Mononuclear cell (primary cell): Measurements from ENCODE around the gene DIMT1. TPM values are rescaled to one million over a fixed set of nuclear protein-coding genes. Genes with fewer than 3 reads are reported as not detected.

Experiments
- H3K27me3 ChIP-seq: 2 replicates; pipeline ENCODE4 v1.6.0; 2011; ENCODE audit warnings: low read length, control low read depth; ENCODE audit not compliant: insufficient read depth
- H3K4me1 ChIP-seq: 2 replicates; pipeline ENCODE4 v1.5.1; 2011; ENCODE audit warnings: mild to moderate bottlenecking, low read length, control low read depth; ENCODE audit not compliant: insufficient read depth
- H3K4me3 ChIP-seq: 2 replicates; pipeline ENCODE4 v1.5.1; 2011; ENCODE audit warnings: mild to moderate bottlenecking, low read length, moderate library complexity
- H3K9me3 ChIP-seq: 2 replicates; pipeline ENCODE4 v1.5.1; 2011; ENCODE audit warnings: low read depth, mild to moderate bottlenecking, control low read depth, low read length
- total RNA-seq: library from RNA; depleted of rRNA; stranded (reverse); fragments of >200 nt; gene quantifications from one replicate; pipeline ENCODE4 v1.2.3, GENCODE V29; 2012

Gene DIMT1
- total RNA-seq, 1 donor = 16.0 TPM

- no peak overlapping the region for H3K4me3 ChIP-seq
Measured at GRCh38 chr5:62385816-62386400, 17.8 kb downstream of the DIMT1 start.

GRCh38 chr5:62385131-62385530 is 18.6 kb downstream of the DIMT1 start:
- H3K9me3 ChIP-seq = no peaks in the 10 kb centered on the region
- H3K27me3 ChIP-seq = no peaks in the 10 kb centered on the region
- H3K4me3 ChIP-seq = no peak overlapping the region
- H3K4me1 ChIP-seq = no peaks in the 10 kb centered on the region

More at GRCh38 chr5:62385816-62386400, 17.8 kb downstream of the DIMT1 start:
- H3K4me1 ChIP-seq = no peaks in the 10 kb centered on the region
- H3K9me3 ChIP-seq = no peaks in the 10 kb centered on the region
- H3K27me3 ChIP-seq = no peaks in the 10 kb centered on the region

- H3K4me3 ChIP-seq = no peak overlapping the region
- H3K4me1 ChIP-seq = no peaks in the 10 kb centered on the region
- no peaks in the 10 kb centered on the region for H3K9me3 ChIP-seq
- H3K27me3 ChIP-seq = no peaks in the 10 kb centered on the region
Measured at GRCh38 chr5:62376064-62376463, 27.6 kb downstream of the DIMT1 start.

- no peaks in the 10 kb centered on the region for H3K27me3 ChIP-seq
- no peaks in the 10 kb centered on the region for H3K4me1 ChIP-seq
- H3K9me3 ChIP-seq = no peaks in the 10 kb centered on the region
- H3K4me3 ChIP-seq = no peak overlapping the region
Measured at GRCh38 chr5:62375627-62376026, 28.1 kb downstream of the DIMT1 start.

- Histone ChIP-seq H3K9me3 (no peaks in the 10 kb centered on the region), H3K4me3 (no peak overlapping the region), H3K27me3 (no peaks in the 10 kb centered on the region), H3K4me1 (no peaks in the 10 kb centered on the region)
Measured at GRCh38 chr5:62374090-62374489, 29.6 kb downstream of the DIMT1 start.

GRCh38 chr5:62373382-62373781 is 30.3 kb downstream of the DIMT1 start:
- Histone ChIP-seq H3K4me1 (no peaks in the 10 kb centered on the region), H3K9me3 (no peaks in the 10 kb centered on the region), H3K4me3 (no peak overlapping the region), H3K27me3 (no peaks in the 10 kb centered on the region)

- H3K4me1 ChIP-seq = no peaks in the 10 kb centered on the region
- H3K9me3 ChIP-seq = no peaks in the 10 kb centered on the region
- H3K27me3 ChIP-seq = no peaks in the 10 kb centered on the region
- no peak overlapping the region for H3K4me3 ChIP-seq
Measured at GRCh38 chr5:62372600-62372999, 31.1 kb downstream of the DIMT1 start.

GRCh38 chr5:62371409-62371808 is 32.3 kb downstream of the DIMT1 start:
- H3K9me3 ChIP-seq = no peaks in the 10 kb centered on the region
- H3K27me3 ChIP-seq = no peaks in the 10 kb centered on the region
- no peaks in the 10 kb centered on the region for H3K4me1 ChIP-seq
- no peak overlapping the region for H3K4me3 ChIP-seq

- no peaks in the 10 kb centered on the region for H3K27me3 ChIP-seq
- H3K4me1 ChIP-seq = no peaks in the 10 kb centered on the region
- no peak overlapping the region for H3K4me3 ChIP-seq
Measured at GRCh38 chr5:62369039-62369438, 34.7 kb downstream of the DIMT1 start.

GRCh38 chr5:62362701-62363100 is 41.0 kb downstream of the DIMT1 start:
- Histone ChIP-seq H3K9me3 (no peaks in the 10 kb centered on the region), H3K4me3 (no peak overlapping the region), H3K4me1 (no peaks in the 10 kb centered on the region), H3K27me3 (no peaks in the 10 kb centered on the region)

More at GRCh38 chr5:62369039-62369438, 34.7 kb downstream of the DIMT1 start:
- H3K9me3 ChIP-seq = no peaks in the 10 kb centered on the region

- Histone ChIP-seq H3K9me3 (no peaks in the 10 kb centered on the region), H3K4me1 (no peaks in the 10 kb centered on the region), H3K27me3 (no peaks in the 10 kb centered on the region), H3K4me3 (no peak overlapping the region)
Measured at GRCh38 chr5:62354028-62354874, 49.5 kb downstream of the DIMT1 start.

GRCh38 chr5:62348723-62349481 is 54.8 kb downstream of the DIMT1 start:
- Histone ChIP-seq H3K4me3 (no peak overlapping the region), H3K4me1 (no peaks in the 10 kb centered on the region), H3K9me3 (no peaks in the 10 kb centered on the region), H3K27me3 (no peaks in the 10 kb centered on the region)

- Histone ChIP-seq H3K27me3 (no peaks in the 10 kb centered on the region), H3K4me1 (no peaks in the 10 kb centered on the region), H3K9me3 (no peaks in the 10 kb centered on the region), H3K4me3 (no peak overlapping the region)
Measured at GRCh38 chr5:62347928-62348327, 55.8 kb downstream of the DIMT1 start.

GRCh38 chr5:62346748-62347147 is 57.0 kb downstream of the DIMT1 start:
- H3K4me1 ChIP-seq = peaks cover 8% of the 10 kb centered on the region
- no peaks in the 10 kb centered on the region for H3K9me3 ChIP-seq
- no peaks in the 10 kb centered on the region for H3K27me3 ChIP-seq
- H3K4me3 ChIP-seq = no peak overlapping the region

GRCh38 chr5:62343428-62343827 is 60.3 kb downstream of the DIMT1 start:
- H3K4me3 ChIP-seq = no peak overlapping the region
- H3K27me3 ChIP-seq = no peaks in the 10 kb centered on the region
- H3K4me1 ChIP-seq = peaks cover 16% of the 10 kb centered on the region
- no peaks in the 10 kb centered on the region for H3K9me3 ChIP-seq
